A673 (cell line): ENCODE measurements around the gene CAPN9.

Experiments used
- EZH2 ChIP-seq: fragments of 200-600 bp; sonication (generic); IDR thresholded peaks from 2 replicates; pipeline ENCODE4 v1.6.1; 2017; ENCODE audit warnings: borderline replicate concordance, low read depth, mild to moderate bottlenecking, mixed read lengths, antibody characterized with exemption, low read length; ENCODE audit not compliant: poor library complexity, severe bottlenecking
- TF ChIP-seq, protein P1 (sequence below): fragments of 300-800, 200-600 bp; sonication (generic); conservative IDR thresholded peaks from 2 replicates; pipeline ENCODE4 v1.5.1; 2017; ENCODE audit warnings: low read depth, mild to moderate bottlenecking, antibody characterized with exemption, low read length, moderate library complexity, mixed read lengths

DNA sequence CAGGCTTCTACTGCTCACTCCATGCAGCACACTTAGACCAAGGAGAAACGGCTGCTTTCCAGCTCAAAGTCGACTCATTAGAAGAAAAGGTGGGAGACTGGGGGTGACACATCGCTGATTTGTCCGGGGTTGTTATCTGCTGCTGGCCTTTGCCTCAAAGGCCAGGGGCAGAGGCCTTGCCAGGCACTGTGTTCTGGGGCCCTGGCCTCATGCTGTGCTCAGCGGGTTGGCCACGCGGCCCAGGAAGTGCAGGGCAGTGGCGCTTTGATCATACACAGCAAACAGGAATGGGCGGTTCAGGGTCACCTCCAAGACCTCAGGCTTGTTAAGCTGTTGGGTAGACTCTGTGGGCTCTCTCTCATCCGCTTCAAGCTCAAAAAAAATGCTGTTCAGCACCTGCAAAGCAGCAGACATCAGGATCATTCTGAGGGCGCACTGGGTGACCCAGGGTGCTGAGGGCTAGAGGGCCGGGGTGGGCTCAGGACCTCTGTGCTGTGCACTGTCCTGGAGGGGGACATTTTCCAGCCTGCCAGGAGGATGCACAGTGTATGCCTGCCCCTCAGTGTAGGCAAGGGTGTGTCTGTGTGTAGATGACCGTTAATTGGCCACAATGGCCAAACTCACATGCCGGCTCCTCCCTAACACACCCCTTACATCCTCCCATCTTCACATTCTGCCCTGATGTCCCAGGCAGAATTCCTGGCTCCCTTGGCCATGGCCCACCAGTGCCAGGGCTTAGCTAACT is 44.1 kb upstream of the CAPN9 start:
- TF ChIP-seq, protein P1, sequence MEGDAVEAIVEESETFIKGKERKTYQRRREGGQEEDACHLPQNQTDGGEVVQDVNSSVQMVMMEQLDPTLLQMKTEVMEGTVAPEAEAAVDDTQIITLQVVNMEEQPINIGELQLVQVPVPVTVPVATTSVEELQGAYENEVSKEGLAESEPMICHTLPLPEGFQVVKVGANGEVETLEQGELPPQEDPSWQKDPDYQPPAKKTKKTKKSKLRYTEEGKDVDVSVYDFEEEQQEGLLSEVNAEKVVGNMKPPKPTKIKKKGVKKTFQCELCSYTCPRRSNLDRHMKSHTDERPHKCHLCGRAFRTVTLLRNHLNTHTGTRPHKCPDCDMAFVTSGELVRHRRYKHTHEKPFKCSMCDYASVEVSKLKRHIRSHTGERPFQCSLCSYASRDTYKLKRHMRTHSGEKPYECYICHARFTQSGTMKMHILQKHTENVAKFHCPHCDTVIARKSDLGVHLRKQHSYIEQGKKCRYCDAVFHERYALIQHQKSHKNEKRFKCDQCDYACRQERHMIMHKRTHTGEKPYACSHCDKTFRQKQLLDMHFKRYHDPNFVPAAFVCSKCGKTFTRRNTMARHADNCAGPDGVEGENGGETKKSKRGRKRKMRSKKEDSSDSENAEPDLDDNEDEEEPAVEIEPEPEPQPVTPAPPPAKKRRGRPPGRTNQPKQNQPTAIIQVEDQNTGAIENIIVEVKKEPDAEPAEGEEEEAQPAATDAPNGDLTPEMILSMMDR = no peak
- TF ChIP-seq EZH2 = no peak
